NCI-H524 (cell line): ENCODE measurements around the gene CX3CR1.
"Not testable (repeated sequence)": the region's sequence is repeated elsewhere in the genome, so short reads cannot be mapped to it uniquely, and the experiment has no call there.

Source experiments
- DNase-seq, 2 experiments: peaks; one replicate each; lab custom pipeline; 2025; lab: John Stamatoyannopoulos, UW

The CX3CR1 gene, protein sequence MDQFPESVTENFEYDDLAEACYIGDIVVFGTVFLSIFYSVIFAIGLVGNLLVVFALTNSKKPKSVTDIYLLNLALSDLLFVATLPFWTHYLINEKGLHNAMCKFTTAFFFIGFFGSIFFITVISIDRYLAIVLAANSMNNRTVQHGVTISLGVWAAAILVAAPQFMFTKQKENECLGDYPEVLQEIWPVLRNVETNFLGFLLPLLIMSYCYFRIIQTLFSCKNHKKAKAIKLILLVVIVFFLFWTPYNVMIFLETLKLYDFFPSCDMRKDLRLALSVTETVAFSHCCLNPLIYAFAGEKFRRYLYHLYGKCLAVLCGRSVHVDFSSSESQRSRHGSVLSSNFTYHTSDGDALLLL

GRCh38 chr3:39279745-39280517 is at the start of gene CX3CR1:
Gene CX3CR1, minus strand, starts transcription at chr3:39280036. Its CDS starts 13,527 bp downstream, at chr3:39266509.
- DNase-seq: no peak

GRCh38 chr3:39329493-39329892 is 49.7 kb upstream of the CX3CR1 start, which contains the start of gene CCR8:
Gene CCR8, plus strand, starts transcription at chr3:39329709. Its CDS starts 2,623 bp downstream, at chr3:39332332.
- DNase-seq: no peak

DNA sequence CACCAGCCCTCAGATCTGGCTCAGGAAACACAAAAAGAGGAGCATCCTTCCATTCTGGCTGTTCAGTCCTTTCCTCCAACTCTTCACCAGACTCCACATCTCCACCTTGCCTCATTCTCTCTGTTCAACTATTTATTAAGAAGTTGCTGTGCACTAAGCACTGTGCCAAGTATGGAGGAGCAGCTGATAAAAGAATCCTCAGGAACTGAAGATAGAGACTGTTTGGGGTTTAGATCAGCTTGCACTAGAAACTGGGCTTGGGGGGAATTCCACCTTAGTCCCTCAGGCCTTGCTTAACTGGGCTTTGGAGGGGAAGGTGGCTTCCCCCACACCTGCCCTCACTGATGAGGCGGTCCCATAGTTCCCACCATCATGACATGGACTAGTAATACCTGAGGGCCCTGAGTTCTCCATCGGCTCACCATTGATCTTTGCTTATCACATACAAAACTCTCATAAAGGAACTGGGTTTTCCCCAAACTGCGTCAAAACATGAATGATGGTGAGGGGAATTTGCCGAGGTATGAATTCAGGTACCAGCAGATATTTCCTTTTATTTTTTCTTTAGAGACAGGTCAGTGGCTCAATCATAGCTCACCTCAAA is 48.0 kb upstream of the CX3CR1 start:
- DNase-seq: no peak

DNA sequence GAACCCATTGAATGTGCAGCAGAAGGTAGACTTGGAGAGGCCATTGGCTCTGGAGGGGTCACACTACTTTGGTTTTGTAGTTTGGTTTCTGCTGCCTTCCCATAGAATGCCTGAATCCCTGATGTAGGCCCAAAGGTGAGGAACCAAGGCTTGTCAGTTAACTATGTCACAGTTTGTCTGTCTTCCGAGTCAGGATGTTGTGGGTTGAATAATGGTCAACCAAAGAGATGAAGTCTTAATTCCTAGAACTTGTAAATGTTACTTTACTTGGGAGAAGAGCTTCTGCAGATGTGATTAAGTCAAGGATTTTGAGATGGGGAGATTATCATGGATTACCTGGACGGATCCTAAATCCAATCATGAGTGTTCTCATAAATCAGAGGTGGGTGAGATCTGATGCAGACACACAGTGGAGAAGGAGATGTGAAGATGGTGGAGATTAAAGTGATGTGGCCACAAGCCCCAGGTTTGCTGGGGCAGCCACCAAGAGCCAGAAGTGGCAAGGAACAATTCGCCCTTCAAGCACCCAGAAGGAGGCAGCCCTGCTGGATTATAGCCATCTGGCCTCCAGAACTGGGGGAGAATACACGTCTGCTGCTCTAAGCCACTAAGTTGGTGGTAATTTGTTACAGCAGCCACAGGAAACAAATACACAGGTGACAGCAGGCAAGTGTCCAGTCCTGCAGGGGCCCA is 47.4 kb upstream of the CX3CR1 start:
- peak in 1 of 2 experiments; percentile 23 for DNase-seq

GRCh38 chr3:39325236-39325635 is 45.4 kb upstream of the CX3CR1 start:
- no peak for DNase-seq

DNA sequence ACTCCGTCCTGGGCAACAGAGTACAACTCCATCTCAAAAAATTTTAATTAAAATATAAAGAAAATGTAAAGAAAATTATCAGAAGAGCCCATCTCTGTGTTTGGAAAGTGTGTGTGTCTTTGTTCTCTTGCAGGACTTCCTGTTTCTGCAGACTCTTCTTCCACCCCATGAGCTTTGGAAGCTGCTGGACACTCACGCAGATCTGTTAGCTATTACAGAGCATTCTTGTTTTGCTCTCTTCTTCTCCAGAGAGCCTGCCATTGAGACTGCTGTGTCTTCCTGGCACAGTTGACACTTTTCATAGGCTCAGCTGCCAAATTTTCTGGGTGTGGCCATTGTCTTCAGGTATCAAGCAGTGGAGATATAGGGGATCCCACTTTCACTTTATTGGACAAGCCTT is 43.7 kb upstream of the CX3CR1 start:
- no peak for DNase-seq

- no peak for DNase-seq
Measured at GRCh38 chr3:39322936-39323335, 43.1 kb upstream of the CX3CR1 start.

DNA sequence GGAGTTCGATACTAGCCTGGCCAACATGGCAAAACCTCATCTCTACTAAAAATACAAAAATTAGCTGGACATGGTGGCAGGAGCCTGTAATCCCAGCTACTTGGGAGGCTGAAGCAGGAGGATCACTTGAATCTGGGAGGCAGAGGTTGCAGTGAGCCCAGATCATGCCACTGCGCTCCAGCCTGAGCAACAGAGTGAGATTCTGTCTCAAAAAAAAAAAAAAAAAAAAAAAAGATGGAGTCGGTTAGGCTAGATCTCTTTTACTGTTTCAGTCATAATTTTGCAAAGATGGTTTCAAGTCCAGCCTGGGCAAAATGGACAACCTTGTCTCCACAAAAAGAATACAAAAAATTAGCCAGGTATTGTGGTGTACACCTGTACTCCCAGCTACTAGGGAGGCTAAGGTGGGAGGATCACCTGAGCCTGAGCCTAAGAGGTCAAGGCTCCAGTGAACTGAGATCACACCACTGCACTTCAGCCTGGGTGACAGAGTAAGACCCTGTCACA is 42.4 kb upstream of the CX3CR1 start:
- not testable (repeated sequence) for DNase-seq

DNA sequence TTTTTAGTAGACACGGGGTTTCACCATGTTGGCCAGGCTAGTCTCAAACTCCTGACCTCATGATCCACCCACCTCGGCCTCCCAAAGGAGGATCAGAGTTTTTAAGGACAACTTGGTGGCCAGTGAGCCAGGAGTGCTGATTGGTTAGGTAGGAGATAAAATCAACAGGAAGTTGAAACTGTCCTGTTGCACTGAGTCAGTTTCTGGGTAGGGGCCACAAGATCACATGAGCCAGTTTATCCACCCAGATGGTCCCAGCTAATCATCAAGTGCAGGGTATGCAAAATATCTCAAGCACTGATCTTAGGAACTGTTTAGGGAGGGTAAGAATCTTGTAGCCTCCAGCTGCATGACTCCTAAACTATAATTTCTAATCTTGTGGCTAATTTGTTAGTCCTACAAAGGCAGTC is 41.7 kb upstream of the CX3CR1 start:
- not testable (repeated sequence) for DNase-seq

GRCh38 chr3:39319249-39319648 is 39.4 kb upstream of the CX3CR1 start:
- DNase-seq: no peak

GRCh38 chr3:39318301-39318700 is 38.5 kb upstream of the CX3CR1 start:
- DNase-seq: no peak

- DNase-seq: no peak
Measured at GRCh38 chr3:39317571-39318169, 37.8 kb upstream of the CX3CR1 start.

- DNase-seq: no peak
Measured at GRCh38 chr3:39315420-39315819, 35.6 kb upstream of the CX3CR1 start.

GRCh38 chr3:39313289-39313688 is 33.5 kb upstream of the CX3CR1 start:
- no peak for DNase-seq

- DNase-seq: no peak
Measured at GRCh38 chr3:39302178-39302577, 22.3 kb upstream of the CX3CR1 start.

- DNase-seq: no peak
Measured at GRCh38 chr3:39299279-39299678, 19.4 kb upstream of the CX3CR1 start.

- no peak for DNase-seq
Measured at GRCh38 chr3:39296197-39297077, 16.6 kb upstream of the CX3CR1 start.

- no peak for DNase-seq
Measured at GRCh38 chr3:39295184-39295775, 15.4 kb upstream of the CX3CR1 start.

- DNase-seq: no peak
Measured at GRCh38 chr3:39294446-39295183, 14.8 kb upstream of the CX3CR1 start.
